Neural progenitor cell (in vitro differentiated cells): ENCODE results near the gene XYLT1. TPM values are rescaled to one million over a fixed set of nuclear protein-coding genes. Genes with fewer than 3 reads are reported as not detected.

Source experiments
- DNase-seq: peaks from one replicate; pipeline ENCODE4 v3.0.0-alpha.2; 2016; ENCODE audit warnings: low spot score
- H2AFZ ChIP-seq: fragments of 200-600 bp; sonication (generic); replicated peaks from 2 replicates; pipeline ENCODE4 v1.6.1; 2016; ENCODE audit warnings: antibody characterized with exemption
- H3F3A ChIP-seq: fragments of 200-600 bp; sonication (generic); 2 replicates; pipeline ENCODE4 v1.6.1; 2016; ENCODE audit warnings: antibody characterized with exemption, low read depth
- H3K27ac ChIP-seq: fragments of 200-600 bp; sonication (generic); 2 replicates; pipeline ENCODE4 v1.5.1; 2016; ENCODE audit warnings: mild to moderate bottlenecking
- H3K27me3 ChIP-seq: fragments of 200-600 bp; sonication (generic); 2 replicates; pipeline ENCODE4 v1.6.1; 2016; ENCODE audit warnings: mild to moderate bottlenecking, moderate library complexity
- H3K36me3 ChIP-seq: fragments of 200-600 bp; sonication (generic); 2 replicates; pipeline ENCODE4 v1.5.1; 2016
- H3K4me1 ChIP-seq: fragments of 200-600 bp; sonication (generic); 2 replicates; pipeline ENCODE4 v1.6.1; 2016; ENCODE audit warnings: mixed run types
- H3K4me2 ChIP-seq: fragments of 200-600 bp; sonication (generic); 2 replicates; pipeline ENCODE4 v1.6.1; 2016
- H3K4me3 ChIP-seq: fragments of 200-600 bp; sonication (generic); 2 replicates; pipeline ENCODE4 v1.5.1; 2016
- H3K79me2 ChIP-seq: fragments of 200-600 bp; sonication (generic); 2 replicates; pipeline ENCODE4 v1.6.1; 2016; ENCODE audit warnings: low read depth
- H3K9ac ChIP-seq: fragments of 200-600 bp; sonication (generic); 2 replicates; pipeline ENCODE4 v1.6.1; 2016
- H3K9me3 ChIP-seq: fragments of 200-600 bp; sonication (generic); 2 replicates; pipeline ENCODE4 v1.5.1; 2016; ENCODE audit warnings: low read depth
- H4K20me1 ChIP-seq: fragments of 200-600 bp; sonication (generic); 2 replicates; pipeline ENCODE4 v1.6.1; 2016; ENCODE audit warnings: low read depth
- H3K27ac Mint-ChIP-seq: 3 replicates; pipeline ENCODE4 v1.8.0; 2021; ENCODE audit warnings: mixed read lengths
- H3K27me3 Mint-ChIP-seq: 2 replicates; pipeline ENCODE4 v1.8.0; 2022; ENCODE audit warnings: low read depth, mild to moderate bottlenecking, inconsistent platforms, moderate library complexity, mixed read lengths; ENCODE audit not compliant: insufficient read depth
- H3K36me3 Mint-ChIP-seq: 3 replicates; pipeline ENCODE4 v1.8.0; 2021; ENCODE audit warnings: mixed read lengths
- H3K4me1 Mint-ChIP-seq: 3 replicates; pipeline ENCODE4 v1.8.0; 2021; ENCODE audit warnings: mixed read lengths
- H3K4me3 Mint-ChIP-seq: 3 replicates; pipeline ENCODE4 v1.8.0; 2021; ENCODE audit warnings: mild to moderate bottlenecking, moderate library complexity, mixed read lengths
- H3K9me3 Mint-ChIP-seq: 3 replicates; pipeline ENCODE4 v1.8.0; 2020; ENCODE audit warnings: mixed read lengths
- EZH2 ChIP-seq: fragments of 200-600 bp; sonication (generic); IDR thresholded peaks from 2 replicates; pipeline ENCODE4 v1.6.1; 2017; ENCODE audit warnings: antibody characterized with exemption, mild to moderate bottlenecking, moderate library complexity
- EZH2phosphoT487 ChIP-seq: fragments of 200-600 bp; sonication (generic); IDR thresholded peaks from 2 replicates; pipeline ENCODE4 v1.6.1; 2017; ENCODE audit warnings: antibody characterized with exemption
- total RNA-seq: library from RNA; depleted of rRNA; stranded (reverse); fragments of >200 nt; gene quantifications from 2 replicates; pipeline ENCODE4 v1.2.3, GENCODE V29; 2015; ENCODE audit warnings: low replicate concordance
- TF ChIP-seq, protein P1 (sequence below): fragments of 200-600 bp; sonication (generic); IDR thresholded peaks from 2 replicates; pipeline ENCODE4 v1.5.1; 2017; ENCODE audit warnings: antibody characterized with exemption, mild to moderate bottlenecking

Gene XYLT1
- total RNA-seq, 1 donor from 2014 or later: 5.9 TPM

DNA sequence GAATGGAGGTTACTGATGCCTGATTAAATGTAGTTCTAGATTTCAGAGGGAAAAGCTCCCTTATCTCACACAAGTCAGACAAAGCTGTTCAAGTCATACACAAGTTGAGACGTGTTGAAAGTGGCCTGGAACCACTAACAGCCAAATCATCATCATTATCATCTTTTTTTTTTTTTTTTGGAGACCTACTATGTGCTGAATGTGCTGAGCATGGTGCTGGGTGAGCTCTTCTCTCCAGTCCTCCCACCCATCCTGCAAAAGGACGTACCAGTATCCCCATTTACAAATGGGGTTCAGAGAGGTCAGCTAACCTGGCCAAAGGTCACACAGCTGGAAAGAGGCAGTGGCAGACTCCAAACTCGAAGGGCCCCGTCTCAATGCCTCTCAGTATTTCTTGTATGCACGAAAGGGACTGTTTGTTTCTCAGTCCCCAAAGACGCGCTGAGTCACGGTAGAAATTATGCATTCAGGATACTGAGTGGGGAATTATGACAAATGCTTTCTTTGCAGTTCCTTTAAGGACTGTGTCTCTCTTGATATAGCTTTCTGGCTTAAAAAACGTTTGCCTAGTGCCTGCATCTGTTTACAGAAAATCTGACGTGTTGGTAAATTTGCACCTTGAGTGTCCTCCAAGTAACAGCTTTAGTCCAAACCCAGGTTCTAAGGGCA, 235.5 kb downstream of the XYLT1 start:
- Histone ChIP-seq H4K20me1 (no peaks in the 10 kb centered on the region), H3K27me3 (no peaks in the 10 kb centered on the region), H3K4me1 (peaks cover 5% of the 10 kb centered on the region), H2AFZ (no peak overlapping the region), H3K4me2 (no peak overlapping the region), H3K79me2 (no peaks in the 10 kb centered on the region), H3K4me3 (no peak overlapping the region), H3K27ac (no peak overlapping the region), H3K9me3 (no peaks in the 10 kb centered on the region), H3K36me3 (no peaks in the 10 kb centered on the region), H3F3A (no peaks in the 10 kb centered on the region), H3K9ac (no peak overlapping the region)
- H3K27me3 Mint-ChIP-seq: no peaks in the 10 kb centered on the region
- H3K36me3 Mint-ChIP-seq: peaks cover 9% of the 10 kb centered on the region
- no peak overlapping the region for H3K27ac Mint-ChIP-seq
- TF ChIP-seq EZH2phosphoT487 (no peak), EZH2 (no peak)
- TF ChIP-seq, protein P1, sequence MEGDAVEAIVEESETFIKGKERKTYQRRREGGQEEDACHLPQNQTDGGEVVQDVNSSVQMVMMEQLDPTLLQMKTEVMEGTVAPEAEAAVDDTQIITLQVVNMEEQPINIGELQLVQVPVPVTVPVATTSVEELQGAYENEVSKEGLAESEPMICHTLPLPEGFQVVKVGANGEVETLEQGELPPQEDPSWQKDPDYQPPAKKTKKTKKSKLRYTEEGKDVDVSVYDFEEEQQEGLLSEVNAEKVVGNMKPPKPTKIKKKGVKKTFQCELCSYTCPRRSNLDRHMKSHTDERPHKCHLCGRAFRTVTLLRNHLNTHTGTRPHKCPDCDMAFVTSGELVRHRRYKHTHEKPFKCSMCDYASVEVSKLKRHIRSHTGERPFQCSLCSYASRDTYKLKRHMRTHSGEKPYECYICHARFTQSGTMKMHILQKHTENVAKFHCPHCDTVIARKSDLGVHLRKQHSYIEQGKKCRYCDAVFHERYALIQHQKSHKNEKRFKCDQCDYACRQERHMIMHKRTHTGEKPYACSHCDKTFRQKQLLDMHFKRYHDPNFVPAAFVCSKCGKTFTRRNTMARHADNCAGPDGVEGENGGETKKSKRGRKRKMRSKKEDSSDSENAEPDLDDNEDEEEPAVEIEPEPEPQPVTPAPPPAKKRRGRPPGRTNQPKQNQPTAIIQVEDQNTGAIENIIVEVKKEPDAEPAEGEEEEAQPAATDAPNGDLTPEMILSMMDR: no peak
- H3K4me3 Mint-ChIP-seq: no peak overlapping the region
- H3K4me1 Mint-ChIP-seq: no peaks in the 10 kb centered on the region
- peaks cover 5% of the 10 kb centered on the region for H3K9me3 Mint-ChIP-seq
- DNase-seq: no peak

DNA sequence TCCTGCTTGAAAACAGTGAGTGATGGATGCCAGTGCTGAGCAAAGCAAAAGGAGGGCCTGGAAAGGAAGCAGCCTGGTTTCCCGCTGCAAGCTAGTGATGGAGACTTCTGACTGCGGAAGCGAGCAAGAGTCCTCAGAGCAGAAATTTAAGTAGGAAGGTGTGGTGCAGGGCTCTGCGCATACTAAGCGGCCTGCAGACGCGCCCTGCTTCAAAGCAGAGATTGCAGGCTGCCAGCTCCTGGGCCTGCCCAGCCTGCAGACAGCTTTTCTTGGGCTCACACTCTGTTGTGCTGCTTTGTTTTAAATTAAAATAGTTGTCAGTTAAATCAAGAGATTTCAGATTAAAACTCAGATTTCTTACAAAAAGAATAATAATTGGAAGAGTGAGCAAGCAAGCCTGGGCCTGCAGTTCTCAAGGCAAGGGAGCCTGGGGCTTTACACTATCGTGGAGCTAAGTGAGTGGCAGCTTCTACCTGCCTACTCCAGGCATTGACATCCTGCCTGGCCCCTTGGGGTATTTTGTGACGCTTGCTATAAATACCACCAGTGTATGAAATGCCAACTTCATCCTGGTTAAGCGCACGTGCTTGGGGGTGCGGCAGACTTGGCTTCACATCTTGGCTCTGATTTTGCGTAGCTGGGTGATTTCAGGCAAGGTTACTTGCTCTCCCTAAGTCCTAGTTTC, 237.3 kb downstream of the XYLT1 start:
- Histone ChIP-seq H3K27ac (no peak overlapping the region), H4K20me1 (no peaks in the 10 kb centered on the region), H3K27me3 (no peaks in the 10 kb centered on the region), H3K4me2 (no peak overlapping the region), H3K4me1 (peaks cover 5% of the 10 kb centered on the region), H3F3A (no peaks in the 10 kb centered on the region), H2AFZ (no peak overlapping the region), H3K4me3 (no peak overlapping the region), H3K9me3 (no peaks in the 10 kb centered on the region), H3K9ac (no peak overlapping the region), H3K79me2 (no peaks in the 10 kb centered on the region), H3K36me3 (no peaks in the 10 kb centered on the region)
- Mint-ChIP-seq H3K9me3 (no peaks in the 10 kb centered on the region), H3K36me3 (peaks cover 7% of the 10 kb centered on the region), H3K4me1 (peaks cover 2% of the 10 kb centered on the region), H3K27ac (no peak overlapping the region), H3K27me3 (no peaks in the 10 kb centered on the region), H3K4me3 (no peak overlapping the region)
- TF ChIP-seq, protein P1: no peak
- TF ChIP-seq EZH2 (no peak), EZH2phosphoT487 (no peak)
- peak; percentile 12 for DNase-seq

DNA sequence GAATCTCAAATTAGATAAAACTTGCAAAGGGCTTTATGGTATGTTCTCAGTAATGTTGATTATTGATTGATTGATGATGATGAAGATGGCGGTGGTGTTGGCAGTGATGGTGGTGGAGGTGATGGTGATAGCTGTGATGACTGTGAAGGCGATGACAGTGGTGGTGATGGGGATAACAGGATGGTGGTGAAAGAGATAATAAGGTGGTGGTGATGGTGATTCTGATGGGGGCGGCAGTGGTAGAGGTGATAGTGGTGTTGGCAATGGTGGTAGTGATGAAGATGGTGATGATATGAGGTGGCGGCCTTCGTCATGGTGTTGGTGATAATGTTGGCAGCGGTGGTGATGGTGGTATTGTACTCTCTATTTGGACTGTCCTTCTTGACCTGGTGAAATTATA, 238.3 kb downstream of the XYLT1 start:
- Histone ChIP-seq H3K9me3 (no peaks in the 10 kb centered on the region), H3K4me3 (no peak overlapping the region), H3K4me1 (peaks cover 5% of the 10 kb centered on the region), H2AFZ (no peak overlapping the region), H3K4me2 (no peak overlapping the region), H3K36me3 (no peaks in the 10 kb centered on the region), H4K20me1 (no peaks in the 10 kb centered on the region), H3K9ac (no peak overlapping the region), H3K27me3 (no peaks in the 10 kb centered on the region), H3K79me2 (no peaks in the 10 kb centered on the region), H3F3A (no peaks in the 10 kb centered on the region), H3K27ac (no peak overlapping the region)
- Mint-ChIP-seq H3K27me3 (no peaks in the 10 kb centered on the region), H3K9me3 (no peaks in the 10 kb centered on the region), H3K4me1 (peaks cover 11% of the 10 kb centered on the region), H3K4me3 (no peak overlapping the region), H3K27ac (no peak overlapping the region), H3K36me3 (peaks cover 7% of the 10 kb centered on the region)
- DNase-seq: no peak
- TF ChIP-seq, protein P1: no peak
- TF ChIP-seq EZH2 (no peak), EZH2phosphoT487 (no peak)
